Lower leg skin (tissue), 3 donors: Measurements from ENCODE around the gene UBASH3A.

Experiments used
- POLR2A ChIP-seq, 2 donors: fragments of 450-650 bp; IDR thresholded peaks; one replicate each; pipeline ENCODE4 v1.6.1; 2016 to 2017; ENCODE audit warnings: antibody characterized with exemption in 2 of 2, mild to moderate bottlenecking in 1 of 2, moderate library complexity in 1 of 2
- TF ChIP-seq, protein P1 (sequence below), 3 donors: fragments of 450-650 bp; IDR thresholded peaks; one replicate each; pipeline ENCODE4 v1.5.1; 2016; ENCODE audit warnings: antibody characterized with exemption in 3 of 3, mild to moderate bottlenecking in 3 of 3, moderate library complexity in 2 of 3

DNA sequence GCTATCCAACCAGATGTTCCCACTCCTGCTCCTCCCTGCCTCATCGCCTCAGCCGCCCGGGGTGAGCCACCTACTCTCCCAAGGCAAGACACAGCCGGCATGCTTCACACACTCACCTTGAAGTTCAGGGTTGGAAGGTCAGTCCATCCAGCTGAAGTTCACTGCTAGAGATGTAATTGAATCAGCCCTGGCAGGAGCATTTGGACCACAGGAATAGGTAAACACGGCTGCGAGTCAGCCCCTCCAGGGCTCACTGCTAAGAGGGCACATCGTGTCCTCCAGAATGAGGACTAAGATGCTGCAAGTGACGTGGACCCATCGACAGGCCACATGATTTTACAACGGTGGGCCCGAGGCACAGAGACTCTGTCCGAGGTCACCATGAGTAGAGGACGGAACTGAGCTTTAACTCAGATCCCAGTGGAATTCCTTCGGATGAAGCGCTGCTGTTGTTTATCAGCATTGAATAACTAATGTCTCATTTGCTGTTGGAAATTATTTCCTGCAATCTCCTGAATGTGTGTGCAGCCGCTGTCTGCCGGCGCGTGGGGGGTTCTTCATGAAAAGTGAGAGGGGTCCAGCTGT is 50.4 kb downstream of the UBASH3A start:
- TF ChIP-seq, protein P1, sequence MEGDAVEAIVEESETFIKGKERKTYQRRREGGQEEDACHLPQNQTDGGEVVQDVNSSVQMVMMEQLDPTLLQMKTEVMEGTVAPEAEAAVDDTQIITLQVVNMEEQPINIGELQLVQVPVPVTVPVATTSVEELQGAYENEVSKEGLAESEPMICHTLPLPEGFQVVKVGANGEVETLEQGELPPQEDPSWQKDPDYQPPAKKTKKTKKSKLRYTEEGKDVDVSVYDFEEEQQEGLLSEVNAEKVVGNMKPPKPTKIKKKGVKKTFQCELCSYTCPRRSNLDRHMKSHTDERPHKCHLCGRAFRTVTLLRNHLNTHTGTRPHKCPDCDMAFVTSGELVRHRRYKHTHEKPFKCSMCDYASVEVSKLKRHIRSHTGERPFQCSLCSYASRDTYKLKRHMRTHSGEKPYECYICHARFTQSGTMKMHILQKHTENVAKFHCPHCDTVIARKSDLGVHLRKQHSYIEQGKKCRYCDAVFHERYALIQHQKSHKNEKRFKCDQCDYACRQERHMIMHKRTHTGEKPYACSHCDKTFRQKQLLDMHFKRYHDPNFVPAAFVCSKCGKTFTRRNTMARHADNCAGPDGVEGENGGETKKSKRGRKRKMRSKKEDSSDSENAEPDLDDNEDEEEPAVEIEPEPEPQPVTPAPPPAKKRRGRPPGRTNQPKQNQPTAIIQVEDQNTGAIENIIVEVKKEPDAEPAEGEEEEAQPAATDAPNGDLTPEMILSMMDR (IDR thresholded peaks at IDR 0.05) = no peak
- no peak for TF ChIP-seq POLR2A (IDR thresholded peaks at IDR 0.05)
